SU-DHL-6 (cell line): ENCODE results near the gene NQO2.
A peak's percentile ranks its signal among the peaks of the same experiment; 100 is the strongest.

Source experiments
- H2AFZ ChIP-seq: fragments of 200-600 bp; sonication (generic); 2 replicates; pipeline ENCODE4 v1.6.1; 2014; ENCODE audit warnings: low read depth, mild to moderate bottlenecking, moderate library complexity, mixed read lengths, antibody characterized with exemption, low read length; ENCODE audit not compliant: severe bottlenecking
- H3F3A ChIP-seq: fragments of 200-600 bp; shearing (Covaris generic); 2 replicates; pipeline ENCODE4 v1.6.0; 2016; ENCODE audit warnings: antibody characterized with exemption, mild to moderate bottlenecking; ENCODE audit not compliant: insufficient read depth
- H3K27ac ChIP-seq: fragments of 200-600 bp; sonication (generic); 2 replicates; pipeline ENCODE4 v1.5.1; 2016; ENCODE audit warnings: low read depth, mild to moderate bottlenecking, low read length, moderate library complexity, mixed read lengths
- H3K27me3 ChIP-seq: fragments of 200-600 bp; sonication (generic), shearing (Covaris generic); 2 replicates; pipeline ENCODE4 v1.6.0; 2014; ENCODE audit warnings: mild to moderate bottlenecking, low read length
- H3K36me3 ChIP-seq: fragments of 200-600 bp; sonication (generic); 2 replicates; pipeline ENCODE4 v1.6.1; 2014; ENCODE audit warnings: mild to moderate bottlenecking, low read length, mixed read lengths
- H3K4me2 ChIP-seq: fragments of 300-600, 200-600 bp; shearing (Covaris generic), sonication (generic); 2 replicates; pipeline ENCODE4 v1.6.0; 2014; ENCODE audit warnings: low read length, low read depth, mild to moderate bottlenecking; ENCODE audit not compliant: poor library complexity, severe bottlenecking
- H3K4me3 ChIP-seq: fragments of 200-600 bp; sonication (generic); 2 replicates; pipeline ENCODE4 v1.5.1; 2014; ENCODE audit warnings: antibody characterized with exemption, low read length, mild to moderate bottlenecking, mixed read lengths; ENCODE audit not compliant: insufficient read depth, poor library complexity, severe bottlenecking
- H3K79me2 ChIP-seq: fragments of 200-600 bp; sonication (generic); 2 replicates; pipeline ENCODE4 v1.6.1; 2014; ENCODE audit warnings: mild to moderate bottlenecking, low read length, moderate library complexity; ENCODE audit not compliant: insufficient read depth
- H3K9ac ChIP-seq: fragments of 200-600 bp; sonication (generic); 2 replicates; pipeline ENCODE4 v1.7.0; 2014; ENCODE audit warnings: mild to moderate bottlenecking, low read length
- H3K9me2 ChIP-seq: fragments of 200-600 bp; sonication (generic); replicated peaks from 2 replicates; pipeline ENCODE4 v1.6.1; 2014; ENCODE audit warnings: low read length; ENCODE audit not compliant: insufficient read depth
- H3K9me3 ChIP-seq: fragments of 200-600 bp; sonication (generic); 2 replicates; pipeline ENCODE4 v1.6.1; 2014; ENCODE audit warnings: low read length, mixed read lengths; ENCODE audit not compliant: insufficient read depth
- H4K20me1 ChIP-seq: fragments of 200-600 bp; sonication (generic); 2 replicates; pipeline ENCODE4 v1.6.1; 2014; ENCODE audit warnings: low read depth, mild to moderate bottlenecking, antibody characterized with exemption, low read length, moderate library complexity, mixed read lengths
- CTCF ChIP-seq: fragments of 200-600 bp; sonication (generic); IDR thresholded peaks from one replicate; pipeline ENCODE4 v1.5.1; 2017; ENCODE audit warnings: antibody characterized with exemption, mild to moderate bottlenecking, low read length, moderate library complexity; ENCODE audit not compliant: insufficient read depth, poor library complexity, severe bottlenecking
- EZH2phosphoT487 ChIP-seq: fragments of 200-600 bp; sonication (generic), shearing (Covaris generic); conservative IDR thresholded peaks from 2 replicates; pipeline ENCODE4 v1.6.1; 2018; ENCODE audit warnings: mild to moderate bottlenecking, antibody characterized with exemption, low read length, moderate library complexity, mixed read lengths

Gene NQO2

GRCh38 chr6:2952557-2953095 is 47.1 kb upstream of the NQO2 start:
- H3K27me3 ChIP-seq: no peaks in the 10 kb centered on the region
- H3K9me2 ChIP-seq: no peaks in the 10 kb centered on the region
- H3K36me3 ChIP-seq: no peaks in the 10 kb centered on the region
- peak overlapping the region; percentile 52 for H3K4me2 ChIP-seq
- no peak overlapping the region for H3K27ac ChIP-seq
- TF ChIP-seq CTCF (peak; percentile 100), EZH2phosphoT487 (no peak)
- H3K79me2 ChIP-seq: no peaks in the 10 kb centered on the region
- H3F3A ChIP-seq: peaks cover 4% of the 10 kb centered on the region; the same call in 1 of the 2 replicates
- H3K9ac ChIP-seq: peak overlapping the region; percentile 34
- no peaks in the 10 kb centered on the region for H4K20me1 ChIP-seq
- H2AFZ ChIP-seq: peak overlapping the region; percentile 87
- no peak overlapping the region for H3K4me3 ChIP-seq
- no peaks in the 10 kb centered on the region for H3K9me3 ChIP-seq

- H4K20me1 ChIP-seq: no peaks in the 10 kb centered on the region
- no peaks in the 10 kb centered on the region for H3K9me3 ChIP-seq
- H3K4me2 ChIP-seq: peak overlapping the region; percentile 52
- H3K9ac ChIP-seq: peak overlapping the region; percentile 34
- peaks cover 4% of the 10 kb centered on the region; the same call in 1 of the 2 replicates for H3F3A ChIP-seq
- H3K27me3 ChIP-seq: no peaks in the 10 kb centered on the region
- TF ChIP-seq CTCF (no peak), EZH2phosphoT487 (no peak)
- H3K27ac ChIP-seq: no peak overlapping the region
- H3K79me2 ChIP-seq: no peaks in the 10 kb centered on the region
- H3K9me2 ChIP-seq: no peaks in the 10 kb centered on the region
- no peak overlapping the region for H3K4me3 ChIP-seq
- H3K36me3 ChIP-seq: no peaks in the 10 kb centered on the region
- H2AFZ ChIP-seq: peak overlapping the region; percentile 87
Observed at GRCh38 chr6:2953098-2953497, 46.6 kb upstream of the NQO2 start.

- H3K4me2 ChIP-seq: no peak overlapping the region
- H2AFZ ChIP-seq: no peak overlapping the region
Observed at GRCh38 chr6:2956930-2957685, 42.6 kb upstream of the NQO2 start.

More at GRCh38 chr6:2956930-2957685, 42.6 kb upstream of the NQO2 start:
- Histone ChIP-seq H3K36me3 (no peaks in the 10 kb centered on the region), H3K79me2 (no peaks in the 10 kb centered on the region), H4K20me1 (no peaks in the 10 kb centered on the region), H3K9ac (no peak overlapping the region), H3K4me3 (no peak overlapping the region), H3K27me3 (no peaks in the 10 kb centered on the region), H3K9me2 (no peaks in the 10 kb centered on the region), H3K9me3 (no peaks in the 10 kb centered on the region), H3F3A (peaks cover 4% of the 10 kb centered on the region; the same call in 1 of the 2 replicates), H3K27ac (no peak overlapping the region)
- TF ChIP-seq EZH2phosphoT487: no peak
- no peak for TF ChIP-seq CTCF
